NCI-H226 (cell line): ENCODE results near the gene KIAA2012.
"Not testable (repeated sequence)": the region's sequence is repeated elsewhere in the genome, so short reads cannot be mapped to it uniquely, and the experiment has no call there.

ENCODE experiments used
- DNase-seq: peaks from one replicate; pipeline ENCODE4 v3.0.0-alpha.2; 2015

The KIAA2012 gene

DNA sequence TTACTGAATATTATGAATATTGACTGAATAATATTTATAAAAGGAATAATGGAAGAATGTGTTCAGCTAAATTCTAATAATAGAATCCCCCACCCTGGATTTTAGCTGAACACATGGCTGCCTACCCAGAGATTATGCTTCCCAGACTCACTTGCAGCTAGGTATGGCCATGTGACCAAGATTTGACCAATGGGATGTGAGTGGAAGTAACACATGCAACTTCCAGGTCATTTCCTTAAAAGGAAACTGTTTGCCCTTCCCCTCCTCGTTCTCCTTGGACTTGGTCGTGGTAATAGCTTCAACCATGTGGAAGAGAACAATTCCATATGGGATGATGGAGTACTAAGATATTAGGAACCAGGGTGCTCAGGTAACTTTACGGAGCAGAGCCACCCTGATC is 47.8 kb downstream of the KIAA2012 start:
- DNase-seq = no peak

DNA sequence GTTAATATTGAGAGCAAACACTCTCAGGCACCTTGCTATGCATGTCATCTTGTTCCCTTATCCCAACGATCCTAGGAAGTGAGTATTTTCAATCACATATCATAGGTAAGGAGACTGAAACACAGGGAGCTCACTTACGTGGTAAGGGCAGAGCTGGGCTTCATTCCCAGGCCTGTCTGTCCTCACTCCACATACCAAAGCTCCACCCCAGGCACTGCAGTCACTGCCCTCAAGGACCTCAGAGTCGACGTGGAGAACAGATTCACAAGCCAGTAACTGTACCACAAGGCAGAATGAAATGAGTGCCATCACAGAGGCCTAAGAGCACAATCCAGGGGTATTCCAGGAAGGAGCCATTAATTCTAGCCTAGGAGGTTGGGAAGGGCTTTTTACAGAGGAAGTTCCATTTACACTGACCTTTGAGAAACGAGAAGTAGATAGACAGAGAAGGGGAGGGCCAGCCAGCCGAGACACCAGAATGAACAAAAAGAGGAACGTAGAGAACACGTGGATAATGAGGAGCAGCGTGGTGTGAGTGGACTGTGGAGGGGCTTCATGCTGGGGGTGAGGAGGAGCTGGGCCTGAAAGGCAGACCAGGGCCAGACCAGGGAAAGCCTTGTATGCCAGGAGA is 48.6 kb downstream of the KIAA2012 start:
- DNase-seq = no peak

DNA sequence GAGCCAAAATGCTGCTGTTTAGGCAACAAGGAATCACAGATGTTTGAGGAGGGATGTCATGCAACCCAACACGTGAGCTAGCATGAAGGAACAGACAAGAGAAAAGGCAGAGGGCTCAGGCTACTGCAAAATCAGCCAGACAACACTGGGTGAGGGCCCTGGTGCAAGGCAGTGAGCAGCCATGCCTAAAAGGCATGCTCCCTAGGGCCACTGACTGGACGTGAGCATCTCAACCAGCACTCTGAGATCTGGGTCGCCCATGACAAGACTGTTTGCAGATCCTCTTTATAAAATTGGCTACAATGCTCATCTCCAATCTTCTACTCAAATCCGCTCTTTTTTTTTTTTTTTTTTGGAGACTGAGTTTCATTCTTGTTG is 49.1 kb downstream of the KIAA2012 start:
- DNase-seq = no peak

GRCh38 chr2:202122980-202123720 is 50.1 kb downstream of the KIAA2012 start:
- no peak for DNase-seq

GRCh38 chr2:202124286-202124685 is 51.2 kb downstream of the KIAA2012 start:
- DNase-seq = no peak

DNA sequence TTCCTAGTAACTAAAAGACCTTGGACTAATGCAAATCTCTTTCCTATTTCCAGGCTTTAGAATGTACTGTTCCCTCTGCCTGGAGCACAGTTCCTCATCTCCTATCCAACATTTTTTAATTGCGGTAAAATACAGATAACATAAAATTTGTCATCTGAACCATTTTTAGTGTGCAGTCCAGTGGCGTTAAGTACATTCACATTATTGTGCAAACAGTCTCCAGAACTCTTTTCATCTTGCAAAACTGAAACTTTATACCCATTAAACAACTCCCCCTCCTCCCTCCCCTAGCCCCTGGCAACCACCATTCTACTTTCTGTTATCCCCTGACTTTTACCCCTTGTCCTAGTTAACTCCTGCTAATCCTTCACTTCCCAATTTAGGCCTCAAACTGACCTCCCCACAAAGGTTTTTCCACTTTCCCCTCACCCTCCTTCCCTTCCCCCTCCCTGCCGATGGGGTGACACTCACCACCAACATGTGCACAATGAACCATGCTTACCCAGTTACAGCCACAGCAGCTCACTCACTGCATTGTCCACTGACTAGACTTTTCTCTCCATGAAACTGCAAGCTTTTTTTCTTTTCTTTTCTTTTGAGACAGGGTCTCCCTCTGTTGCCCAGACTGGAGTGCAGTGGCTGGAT is 54.8 kb downstream of the KIAA2012 start:
- no peak for DNase-seq

GRCh38 chr2:202129841-202130240 is 56.8 kb downstream of the KIAA2012 start:
- no peak for DNase-seq

DNA sequence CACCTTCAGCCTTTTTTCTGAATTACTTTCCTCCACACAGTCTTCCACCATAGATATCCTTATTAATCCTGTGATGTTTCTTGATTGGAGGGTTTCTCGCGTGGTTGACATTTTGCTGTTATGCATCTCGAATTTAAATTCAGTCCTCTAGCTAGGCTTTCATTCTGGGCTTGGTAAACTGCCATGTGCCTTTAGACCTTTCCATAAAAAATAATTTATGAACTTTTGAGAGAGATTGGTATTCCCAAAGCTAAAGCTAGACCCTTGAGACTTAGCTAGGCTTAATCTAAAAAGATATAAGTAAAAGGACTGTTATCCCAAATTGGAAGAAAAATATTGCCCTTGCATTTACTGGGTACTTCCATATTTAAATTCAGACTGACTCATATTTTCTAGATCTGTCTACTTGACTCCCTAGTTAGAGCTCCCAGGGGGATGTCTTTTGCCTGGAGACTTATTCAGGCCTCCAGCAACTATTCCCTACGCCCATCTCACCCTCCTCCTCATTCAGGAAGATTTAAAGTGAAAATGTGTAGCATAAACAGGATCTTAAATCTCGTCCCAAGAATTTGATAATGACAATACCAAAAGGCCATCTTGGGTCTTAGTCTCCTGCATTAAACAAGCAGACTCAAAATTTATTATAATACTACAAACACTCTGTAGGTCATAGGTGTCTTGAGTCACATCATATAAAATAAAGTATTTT is 60.3 kb downstream of the KIAA2012 start:
- DNase-seq = no peak

GRCh38 chr2:202133909-202134265 is 60.8 kb downstream of the KIAA2012 start:
- no peak for DNase-seq

DNA sequence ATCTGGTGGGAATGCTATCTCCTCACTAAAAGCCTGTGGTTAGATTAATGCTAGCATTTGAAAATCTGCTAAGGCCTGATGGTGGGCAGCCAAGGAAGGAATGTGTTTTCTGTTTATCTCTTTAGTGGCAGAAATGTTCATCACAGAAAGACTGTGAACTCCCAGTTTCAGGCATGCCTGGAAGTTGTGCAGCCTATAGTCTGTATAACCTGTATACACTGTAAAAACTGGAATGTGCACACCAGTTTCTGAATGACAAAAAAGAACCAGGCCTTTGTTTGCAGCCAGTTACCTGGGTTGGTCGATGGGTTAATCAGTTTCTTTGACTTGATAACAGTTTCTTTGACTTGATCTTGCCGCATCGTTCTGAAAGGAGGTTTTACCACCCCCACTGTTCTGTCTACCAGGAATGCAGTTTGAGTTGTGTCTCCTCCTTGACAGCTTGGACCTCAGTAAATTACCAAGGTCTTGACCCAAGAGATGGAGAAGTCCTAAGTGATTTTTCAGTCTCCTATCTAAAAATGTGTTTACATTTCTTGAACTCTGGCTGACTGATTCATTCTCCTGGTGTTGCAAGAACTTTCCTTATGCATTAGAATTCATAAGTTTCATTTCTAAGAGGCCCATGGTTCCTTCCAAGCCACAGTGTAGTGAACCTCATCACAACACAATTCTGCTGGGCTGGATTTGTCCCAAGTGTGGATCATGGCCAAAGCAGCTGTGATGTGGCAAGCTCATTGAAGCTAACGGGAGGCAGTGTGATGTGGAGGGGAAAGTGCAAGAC is 62.2 kb downstream of the KIAA2012 start:
- peak; percentile 89 for DNase-seq

- DNase-seq = not testable (repeated sequence)
These were observed 63.0 kb downstream of the KIAA2012 start for GRCh38 chr2:202136039-202136438.

DNA sequence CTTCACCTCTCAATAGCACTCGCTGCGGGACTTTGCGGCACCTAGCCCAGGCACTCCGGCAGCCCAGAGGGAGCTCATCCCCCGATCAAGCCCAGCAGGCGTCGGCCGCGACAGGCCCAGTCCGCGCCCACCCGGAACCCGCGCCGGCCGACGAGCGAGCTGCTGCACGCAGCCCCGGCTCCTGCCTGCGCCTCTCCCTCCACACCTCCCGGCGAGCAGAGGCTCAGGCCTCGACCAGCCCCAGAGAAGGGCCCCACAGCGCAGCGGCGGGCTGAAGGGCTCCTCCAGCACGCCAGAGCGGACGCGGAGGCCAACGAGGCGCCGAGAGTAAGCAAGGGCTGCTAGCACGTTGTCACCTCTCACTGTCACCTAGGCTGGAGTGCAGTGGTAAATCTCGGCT is 63.5 kb downstream of the KIAA2012 start:
- no peak for DNase-seq

DNA sequence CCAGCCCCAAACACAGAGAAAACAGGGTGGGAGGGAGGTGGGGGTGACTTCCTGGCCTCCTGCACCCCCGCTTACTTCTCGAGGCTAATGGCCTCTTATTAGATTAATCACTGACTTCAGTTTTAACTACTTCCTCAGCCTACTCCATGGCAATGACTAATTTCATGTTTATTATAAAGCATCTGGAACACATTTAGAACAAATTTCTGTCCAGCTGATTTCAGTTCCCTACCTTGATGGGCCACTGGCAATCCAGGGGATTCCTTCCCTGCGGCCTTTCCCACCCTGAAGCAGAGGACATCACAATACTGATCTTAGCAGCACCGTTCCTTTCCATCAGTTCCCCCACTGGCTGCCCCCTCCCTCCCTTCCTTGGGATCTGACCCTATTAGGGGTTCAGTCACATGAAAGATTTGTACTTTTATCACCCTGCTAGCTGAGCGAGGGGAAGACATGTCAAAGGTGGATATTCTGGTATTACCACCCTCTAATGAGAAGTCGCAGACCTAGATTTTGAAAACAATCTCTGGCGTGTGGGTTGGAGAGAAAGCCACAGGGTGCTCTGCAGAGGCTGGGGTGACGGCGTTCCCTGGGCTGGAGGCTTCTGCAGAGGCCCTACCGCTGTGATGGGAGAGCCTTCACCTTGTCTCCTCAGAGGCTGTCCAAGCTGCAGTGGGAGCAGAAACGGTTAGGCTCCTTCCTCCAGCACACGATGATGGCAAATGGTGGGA is 67.6 kb downstream of the KIAA2012 start:
- no peak for DNase-seq

DNA sequence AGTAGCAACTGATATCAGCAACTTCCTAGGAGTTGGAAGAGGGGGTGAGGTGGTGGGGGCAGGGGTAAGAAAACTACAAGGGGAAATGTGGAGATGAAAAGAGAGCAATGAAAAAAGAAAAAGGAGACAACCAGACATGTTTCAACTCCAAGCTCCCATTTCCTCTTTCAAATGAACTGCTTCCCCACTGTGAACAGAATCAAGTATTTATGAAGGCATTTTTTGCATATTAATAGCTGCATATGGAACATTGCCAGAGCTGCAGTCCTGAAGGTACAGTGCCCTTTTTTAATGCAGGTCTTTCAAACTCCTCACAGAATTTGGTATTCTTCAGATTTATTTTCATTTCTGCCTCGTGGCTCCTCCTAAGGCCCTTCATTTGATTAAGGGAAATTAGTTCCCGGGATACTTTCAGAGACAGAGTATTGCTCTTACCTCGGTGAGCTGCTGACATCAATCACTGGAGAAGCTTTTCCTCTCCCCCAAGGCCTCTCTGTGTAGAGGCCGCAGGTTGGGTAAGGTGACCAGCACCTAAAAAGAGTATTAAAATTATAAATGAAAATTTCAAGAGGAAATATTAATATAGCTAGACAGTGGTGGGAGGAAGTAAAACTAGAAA is 68.4 kb downstream of the KIAA2012 start:
- no peak for DNase-seq

GRCh38 chr2:202142540-202142939 is 69.5 kb downstream of the KIAA2012 start:
- no peak for DNase-seq

DNA sequence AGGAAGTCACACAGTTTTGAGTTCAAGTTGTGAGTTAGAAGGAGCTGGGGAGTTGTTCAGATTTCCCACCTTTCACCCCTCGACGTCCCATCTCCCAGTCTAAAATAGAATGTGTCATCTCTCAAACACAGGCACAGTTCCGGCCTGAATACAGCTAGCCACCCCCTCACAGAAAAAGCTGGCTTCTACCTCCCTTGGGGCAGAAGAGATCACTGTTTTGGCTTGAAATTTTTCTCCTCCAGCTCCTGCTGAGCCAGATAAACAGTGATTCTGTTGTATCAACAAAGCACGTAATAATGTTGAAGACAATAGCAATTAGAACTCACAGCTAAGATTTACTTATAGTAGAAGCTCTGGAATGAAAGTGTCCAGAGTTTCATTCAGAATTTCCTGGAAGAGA is 74.7 kb downstream of the KIAA2012 start:
- no peak for DNase-seq

DNA sequence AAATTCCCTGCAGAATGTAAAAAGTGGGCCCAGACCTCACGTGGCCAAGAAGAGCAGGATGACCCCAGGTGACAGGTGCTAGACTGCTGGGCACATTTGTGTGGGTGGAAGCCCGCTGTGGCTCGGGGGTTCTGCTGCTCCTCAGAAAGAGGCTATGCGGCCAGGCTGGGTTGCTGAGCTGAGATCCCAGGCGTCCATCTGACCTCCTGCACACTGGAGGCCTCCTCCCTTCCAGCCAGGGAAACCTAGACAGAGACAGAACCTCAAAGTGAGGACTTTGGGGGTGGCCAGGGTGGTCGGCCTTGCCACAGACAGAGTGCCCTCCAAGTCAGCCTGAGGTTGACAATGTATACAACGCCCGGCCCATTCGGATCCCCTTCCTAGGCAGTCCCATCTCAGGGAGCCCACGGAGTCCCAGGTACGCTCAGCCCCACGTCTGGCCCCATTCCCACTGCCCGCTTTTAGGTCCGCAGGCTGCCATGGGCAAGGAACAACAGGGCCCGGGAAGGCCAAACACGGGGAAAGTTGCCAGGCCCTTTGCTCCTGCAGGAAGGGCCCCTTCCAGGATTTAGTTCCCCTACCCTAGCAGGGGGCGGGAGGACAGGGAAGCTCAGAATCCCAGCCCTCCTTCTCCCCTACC is 75.6 kb downstream of the KIAA2012 start:
- DNase-seq = no peak

- peak; percentile 29 for DNase-seq
These were observed 76.2 kb downstream of the KIAA2012 start for GRCh38 chr2:202149155-202149762.

DNA sequence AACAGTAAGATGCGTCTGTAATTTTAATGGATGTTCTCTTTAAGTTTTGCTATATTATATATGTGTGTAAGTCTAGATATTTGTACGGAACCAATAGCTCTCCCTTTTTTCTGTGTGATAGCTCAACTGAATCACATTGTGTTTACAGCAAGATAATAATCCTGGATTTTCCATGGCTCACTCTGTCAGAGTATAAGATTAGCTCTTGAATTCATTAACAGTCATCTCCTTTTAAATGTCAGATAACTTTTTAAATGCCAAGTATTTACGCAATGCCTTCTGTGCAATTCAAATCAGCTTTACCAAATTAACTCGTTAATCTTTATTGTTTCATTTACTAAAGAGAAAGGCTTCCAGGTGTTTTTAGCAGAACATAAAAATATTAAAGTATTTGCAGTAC is 76.9 kb downstream of the KIAA2012 start:
- DNase-seq = no peak

GRCh38 chr2:202152104-202152715 is 79.2 kb downstream of the KIAA2012 start:
- DNase-seq = no peak
